HepG2 (cell line): Measurements from ENCODE around the gene SMIM21. TPM values are rescaled to one million over a fixed set of nuclear protein-coding genes. Genes with fewer than 3 reads are reported as not detected.

ENCODE experiments used
- ATAC-seq: fragments of 200-7000 bp; cut with Tn5 transposase; 3 replicates; pipeline ENCODE4 v1.9.1; 2020; ENCODE audit warnings: mild to moderate bottlenecking, moderate library complexity
- BruUV-seq: library from RNA; stranded (reverse); fragments of 400-500 nt; replicated peaks from 2 replicates; lab custom pipeline; 2021; lab: Mats Ljungman, UMichigan
- CTCF ChIA-PET: fragments of 300-600 bp; formaldehyde crosslinking; extraction: SDS; loops from one replicate; lab custom pipeline; 2021; ENCODE audit warnings: low total read pairs, inconsistent platforms, low intra/inter-chr PET ratio; lab: Yijun Ruan, JAX
- POLR2A ChIA-PET: fragments of 350-600 bp; sonication (Branson Sonifier 250); formaldehyde crosslinking; loops from one replicate; lab custom pipeline; 2020; ENCODE audit warnings: antibody characterized with exemption, inconsistent platforms; lab: Yijun Ruan, JAX
- DNase-seq: peaks from one replicate; pipeline ENCODE4 v3.0.0-alpha.2; 2015; ENCODE audit warnings: low spot score
- FAIRE-seq: peaks from 3 replicates; lab custom pipeline; 2011; peaks lifted over from hg19 to GRCh38; lab: Jason Lieb, UNC
- H2AFZ ChIP-seq: one replicate; pipeline ENCODE4 v1.6.1; 2011; ENCODE audit warnings: low read length, inconsistent platforms
- H3K27ac ChIP-seq: fragments of 300-600 bp; 3 replicates; pipeline ENCODE4 v1.8.0; 2011; ENCODE audit warnings: mixed run types, mild to moderate bottlenecking, mixed read lengths, low read length, inconsistent platforms; ENCODE audit not compliant: insufficient read depth; ENCODE audit errors: extremely low read length
- H3K27me3 ChIP-seq, 2 experiments: fragments of 200-600 bp in 1 of 2; 2 replicates in 1 of 2; 3 replicates in 1 of 2; pipeline versions ENCODE4 v1.6.0 to v1.8.0; 2011; ENCODE audit warnings: low read length in 2 of 2, mild to moderate bottlenecking in 2 of 2, moderate library complexity in 2 of 2, inconsistent platforms in 1 of 2; ENCODE audit not compliant: insufficient read depth in 2 of 2, control insufficient read depth in 1 of 2
- H3K36me3 ChIP-seq, 2 experiments: fragments of 200-600 bp in 1 of 2; replicated peaks in 1 of 2; 2 replicates in 1 of 2; 3 replicates in 1 of 2; pipeline versions ENCODE4 v1.5.1 to v1.8.0; 2011; ENCODE audit warnings: low read length in 2 of 2, inconsistent platforms in 1 of 2; ENCODE audit not compliant: insufficient read depth in 2 of 2, control insufficient read depth in 1 of 2
- H3K4me1 ChIP-seq: 2 replicates; pipeline ENCODE4 v1.5.1; 2012; ENCODE audit warnings: low read length, inconsistent platforms; ENCODE audit not compliant: insufficient read depth
- H3K4me2 ChIP-seq: 2 replicates; pipeline ENCODE4 v1.6.0; 2011; ENCODE audit warnings: low read depth, low read length, inconsistent platforms
- H3K4me3 ChIP-seq, 3 experiments: fragments of 200-600 bp in 1 of 3; sonication (generic), shearing (Covaris generic) in 1 of 3; replicated peaks in 1 of 3; 2 replicates each; pipeline ENCODE4 v1.5.1; 2011 to 2016; ENCODE audit warnings: low read length in 3 of 3, inconsistent platforms in 2 of 3, low read depth in 2 of 3, mild to moderate bottlenecking in 2 of 3, control low read depth in 1 of 3, mixed read lengths in 1 of 3; ENCODE audit not compliant: insufficient read depth in 1 of 3
- H3K79me2 ChIP-seq: one replicate; pipeline ENCODE4 v1.6.1; 2011; ENCODE audit warnings: low read length, inconsistent platforms; ENCODE audit not compliant: insufficient read depth
- H3K9ac ChIP-seq: 2 replicates; pipeline ENCODE4 v1.6.0; 2011; ENCODE audit warnings: mild to moderate bottlenecking, low read depth, low read length, inconsistent platforms; ENCODE audit not compliant: insufficient read depth
- H3K9me3 ChIP-seq: 2 replicates; pipeline ENCODE4 v1.5.1; 2012; ENCODE audit warnings: mild to moderate bottlenecking, low read length
- H4K20me1 ChIP-seq: 2 replicates; pipeline ENCODE4 v1.6.0; 2011; ENCODE audit warnings: inconsistent platforms, mild to moderate bottlenecking, low read length, moderate library complexity; ENCODE audit not compliant: insufficient read depth
- FIP1L1 ChIP-seq: fragments of 200-400 bp; formaldehyde crosslinking; IDR thresholded peaks from 2 replicates; pipeline ENCODE4 v1.6.1; 2018; ENCODE audit warnings: low read depth, mild to moderate bottlenecking, low read length, moderate library complexity, borderline replicate concordance; ENCODE audit not compliant: insufficient read depth
- IRF2 ChIP-seq: IDR thresholded peaks from 2 replicates; pipeline ENCODE4 v1.6.1; 2018; ENCODE audit warnings: missing genetic modification reagents, missing compliant biosample characterization
- MAFF ChIP-seq: IDR thresholded peaks from 2 replicates; pipeline ENCODE4 v1.6.1; 2011; ENCODE audit warnings: low read depth, low read length, improper control_type of control experiment
- MAFK ChIP-seq, 2 experiments: IDR thresholded peaks in 1 of 2; conservative IDR thresholded peaks in 1 of 2; 2 replicates each; pipeline ENCODE4 v1.6.1; 2011; ENCODE audit warnings: improper control_type of control experiment in 2 of 2, low read length in 2 of 2
- WGBS: methylation state at CpG from one replicate; pipeline ENCODE4 v1.1.6; 2017; ENCODE audit warnings: low lambda C conversion rate; 5-methylcytosine and 5-hydroxymethylcytosine counted together
- in situ Hi-C: cut with HindIII; loops from 2 replicates; pipeline ENCODE4 v1.10.0; 2017; ENCODE audit warnings: low pct_unique_long_range_greater_than_20kb; ENCODE audit not compliant: extremely low pct_ligation_motif_present
- intact Hi-C: fragments of 100-400 bp; cut with micrococcal nuclease; formaldehyde crosslinking; loops from one replicate; pipeline ENCODE4 v1.10.0; 2022; ENCODE audit not compliant: unreplicated experiment
- polyA plus RNA-seq, 8 experiments: library from polyadenylated mRNA; depleted of rRNA in 3 of 8; stranded (reverse) in 7 of 8; unstranded in 1 of 8; fragments of >200 nt; fragmentation: Illumina TruSeq in 4 of 8; extraction: Trizol in 4 of 8; gene quantifications; 2 replicates each; pipeline versions ENCODE4 v1.2.1 to v1.2.3, GENCODE V29; 2011 to 2016; ENCODE audit warnings: low read depth in 4 of 8, missing spikeins in 1 of 8, mixed read lengths in 1 of 8; ENCODE audit not compliant: insufficient read depth in 1 of 8
- total RNA-seq, 5 experiments: library from RNA; depleted of rRNA; stranded (reverse); fragments of >200 nt; fragmentation: Illumina TruSeq; extraction: Trizol; gene quantifications; 2 replicates each; pipeline ENCODE4 v1.2.3, GENCODE V29; 2016; ENCODE audit warnings: low read depth in 1 of 5
- TF ChIP-seq, protein P1 (sequence below): sonication (generic); formaldehyde crosslinking; IDR thresholded peaks from 2 replicates; pipeline ENCODE4 v1.5.0; 2020; ENCODE audit warnings: missing genetic modification reagents
- TF ChIP-seq, protein P2 (sequence below): IDR thresholded peaks from 2 replicates; pipeline ENCODE4 v1.6.1; 2016; ENCODE audit warnings: low read depth, missing genetic modification reagents, missing compliant biosample characterization

SMIM21 gene
- total and polyA plus RNA-seq, 2 of the 13 experiments (the other 11 are each of a cell fraction or from before 2014, with no cell fraction given): not detected

DNA sequence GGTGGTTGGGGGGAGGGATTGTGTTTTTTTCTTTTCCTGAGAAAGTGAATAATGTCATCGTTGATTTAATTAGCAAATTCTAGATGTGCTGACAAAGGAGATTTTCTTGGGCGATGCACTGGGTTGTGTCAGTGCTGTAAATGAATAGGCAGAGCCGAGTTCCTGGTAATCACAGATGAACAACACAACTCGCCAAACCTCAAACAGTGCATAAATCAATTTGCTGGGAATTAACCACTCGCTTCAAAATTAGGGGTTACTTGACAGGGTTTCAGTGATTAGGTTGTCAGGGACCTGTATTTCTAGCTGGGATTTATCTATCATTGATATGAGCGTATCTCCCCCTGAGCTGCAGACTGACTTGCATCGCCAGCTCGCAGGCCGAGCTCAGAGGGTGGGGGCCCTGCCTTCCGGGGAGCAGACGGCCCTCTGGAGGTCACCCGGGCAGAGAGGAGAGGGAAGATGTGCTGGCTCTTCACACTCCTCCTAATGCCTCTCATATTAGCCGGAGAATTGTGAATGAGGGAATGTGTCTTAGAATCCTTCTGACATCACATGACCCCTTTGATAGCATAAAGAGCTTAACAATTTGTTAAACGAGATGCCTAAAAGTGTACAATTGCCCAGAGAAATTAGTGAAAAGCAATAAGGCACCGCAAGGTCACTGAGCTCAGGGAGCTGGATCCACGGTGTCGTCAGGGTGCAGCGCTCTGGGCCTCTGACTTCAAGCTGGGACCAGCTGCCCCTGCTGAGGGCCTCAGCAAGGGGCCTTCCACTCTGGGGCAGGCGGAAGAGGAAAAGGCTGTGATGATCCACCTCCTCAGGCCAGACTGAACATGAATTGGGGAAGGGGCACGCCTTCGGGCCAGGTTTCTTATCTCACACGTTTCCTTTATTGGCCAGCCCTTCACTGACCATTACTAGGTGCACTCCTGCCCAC lies 48.9 kb downstream of the SMIM21 start:
- Histone ChIP-seq H3K27ac (no peak overlapping the region), H3K4me3 (no peak overlapping the region), H4K20me1 (no peaks in the 10 kb centered on the region), H3K79me2 (no peaks in the 10 kb centered on the region), H2AFZ (no peak overlapping the region), H3K9ac (no peak overlapping the region), H3K36me3 (no peaks in the 10 kb centered on the region), H3K4me2 (no peak overlapping the region), H3K4me1 (no peaks in the 10 kb centered on the region), H3K27me3 (peaks cover 1 to 15% of the 10 kb centered on the region in 2 experiments; a peak in 2 of 5 replicates), H3K9me3 (no peaks in the 10 kb centered on the region)
- no peak for DNase-seq
- WGBS: 38% methylated on average over 17 of the region's 22 CpGs
- peak; percentile 25 to 42; a peak in 2 of 4 replicates for TF ChIP-seq MAFK (conservative IDR thresholded peaks at IDR 0.05 in 1 of 2, IDR thresholded peaks at IDR 0.05 in 1 of 2; ENCODE audit: low read length in 2 of 2)
- no peak for TF ChIP-seq FIP1L1
- TF ChIP-seq MAFF: peak; percentile 20; the same call in 1 of the 2 replicates
- no peak for ATAC-seq
- no peak for FAIRE-seq
- POLR2A ChIA-PET: no interaction called here
- intact Hi-C loops: no loop called here
- BruUV-seq: no TSS peak
- CTCF ChIA-PET: no interaction called here
- in situ Hi-C loops: no loop called here

DNA sequence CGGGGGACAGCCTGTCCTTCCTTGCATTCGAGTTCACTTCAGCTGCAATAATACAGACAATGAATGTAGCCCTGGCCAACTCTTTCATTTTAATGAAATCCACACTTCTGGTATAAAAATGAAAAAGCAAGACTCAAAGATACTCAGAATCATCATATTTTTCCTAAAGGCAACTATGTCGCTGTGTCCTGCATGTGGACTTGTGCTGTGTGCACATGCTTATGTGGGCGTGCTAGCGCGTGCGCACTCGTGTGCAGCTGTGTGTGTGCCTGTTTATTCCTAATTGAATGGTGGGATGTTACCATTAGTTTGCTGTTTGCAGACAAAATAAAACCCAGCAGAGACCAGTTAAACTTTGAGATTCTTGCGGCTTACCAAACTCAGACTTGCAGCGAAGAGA lies 49.6 kb downstream of the SMIM21 start:
- no peaks in the 10 kb centered on the region for H3K79me2 ChIP-seq
- H2AFZ ChIP-seq: no peak overlapping the region
- H3K9me3 ChIP-seq: no peaks in the 10 kb centered on the region
- H3K4me3 ChIP-seq: no peak overlapping the region
- peaks cover 1 to 15% of the 10 kb centered on the region in 2 experiments; a peak in 2 of 5 replicates for H3K27me3 ChIP-seq
- in situ Hi-C loops (no loop called here), intact Hi-C loops (no loop called here)
- no peaks in the 10 kb centered on the region for H3K36me3 ChIP-seq
- no peak overlapping the region for H3K9ac ChIP-seq
- no peaks in the 10 kb centered on the region for H3K4me1 ChIP-seq
- DNase-seq: no peak
- ChIA-PET POLR2A (no interaction called here), CTCF (no interaction called here)
- WGBS: 65% methylated on average over 10 of the region's 10 CpGs
- no peak for FAIRE-seq
- no TSS peak for BruUV-seq
- no peak for ATAC-seq
- no peaks in the 10 kb centered on the region for H4K20me1 ChIP-seq
- no peak overlapping the region for H3K4me2 ChIP-seq
- H3K27ac ChIP-seq: no peak overlapping the region
- TF ChIP-seq, protein P1, sequence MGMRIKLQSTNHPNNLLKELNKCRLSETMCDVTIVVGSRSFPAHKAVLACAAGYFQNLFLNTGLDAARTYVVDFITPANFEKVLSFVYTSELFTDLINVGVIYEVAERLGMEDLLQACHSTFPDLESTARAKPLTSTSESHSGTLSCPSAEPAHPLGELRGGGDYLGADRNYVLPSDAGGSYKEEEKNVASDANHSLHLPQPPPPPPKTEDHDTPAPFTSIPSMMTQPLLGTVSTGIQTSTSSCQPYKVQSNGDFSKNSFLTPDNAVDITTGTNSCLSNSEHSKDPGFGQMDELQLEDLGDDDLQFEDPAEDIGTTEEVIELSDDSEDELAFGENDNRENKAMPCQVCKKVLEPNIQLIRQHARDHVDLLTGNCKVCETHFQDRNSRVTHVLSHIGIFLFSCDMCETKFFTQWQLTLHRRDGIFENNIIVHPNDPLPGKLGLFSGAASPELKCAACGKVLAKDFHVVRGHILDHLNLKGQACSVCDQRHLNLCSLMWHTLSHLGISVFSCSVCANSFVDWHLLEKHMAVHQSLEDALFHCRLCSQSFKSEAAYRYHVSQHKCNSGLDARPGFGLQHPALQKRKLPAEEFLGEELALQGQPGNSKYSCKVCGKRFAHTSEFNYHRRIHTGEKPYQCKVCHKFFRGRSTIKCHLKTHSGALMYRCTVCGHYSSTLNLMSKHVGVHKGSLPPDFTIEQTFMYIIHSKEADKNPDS: no peak
- TF ChIP-seq, protein P2, sequence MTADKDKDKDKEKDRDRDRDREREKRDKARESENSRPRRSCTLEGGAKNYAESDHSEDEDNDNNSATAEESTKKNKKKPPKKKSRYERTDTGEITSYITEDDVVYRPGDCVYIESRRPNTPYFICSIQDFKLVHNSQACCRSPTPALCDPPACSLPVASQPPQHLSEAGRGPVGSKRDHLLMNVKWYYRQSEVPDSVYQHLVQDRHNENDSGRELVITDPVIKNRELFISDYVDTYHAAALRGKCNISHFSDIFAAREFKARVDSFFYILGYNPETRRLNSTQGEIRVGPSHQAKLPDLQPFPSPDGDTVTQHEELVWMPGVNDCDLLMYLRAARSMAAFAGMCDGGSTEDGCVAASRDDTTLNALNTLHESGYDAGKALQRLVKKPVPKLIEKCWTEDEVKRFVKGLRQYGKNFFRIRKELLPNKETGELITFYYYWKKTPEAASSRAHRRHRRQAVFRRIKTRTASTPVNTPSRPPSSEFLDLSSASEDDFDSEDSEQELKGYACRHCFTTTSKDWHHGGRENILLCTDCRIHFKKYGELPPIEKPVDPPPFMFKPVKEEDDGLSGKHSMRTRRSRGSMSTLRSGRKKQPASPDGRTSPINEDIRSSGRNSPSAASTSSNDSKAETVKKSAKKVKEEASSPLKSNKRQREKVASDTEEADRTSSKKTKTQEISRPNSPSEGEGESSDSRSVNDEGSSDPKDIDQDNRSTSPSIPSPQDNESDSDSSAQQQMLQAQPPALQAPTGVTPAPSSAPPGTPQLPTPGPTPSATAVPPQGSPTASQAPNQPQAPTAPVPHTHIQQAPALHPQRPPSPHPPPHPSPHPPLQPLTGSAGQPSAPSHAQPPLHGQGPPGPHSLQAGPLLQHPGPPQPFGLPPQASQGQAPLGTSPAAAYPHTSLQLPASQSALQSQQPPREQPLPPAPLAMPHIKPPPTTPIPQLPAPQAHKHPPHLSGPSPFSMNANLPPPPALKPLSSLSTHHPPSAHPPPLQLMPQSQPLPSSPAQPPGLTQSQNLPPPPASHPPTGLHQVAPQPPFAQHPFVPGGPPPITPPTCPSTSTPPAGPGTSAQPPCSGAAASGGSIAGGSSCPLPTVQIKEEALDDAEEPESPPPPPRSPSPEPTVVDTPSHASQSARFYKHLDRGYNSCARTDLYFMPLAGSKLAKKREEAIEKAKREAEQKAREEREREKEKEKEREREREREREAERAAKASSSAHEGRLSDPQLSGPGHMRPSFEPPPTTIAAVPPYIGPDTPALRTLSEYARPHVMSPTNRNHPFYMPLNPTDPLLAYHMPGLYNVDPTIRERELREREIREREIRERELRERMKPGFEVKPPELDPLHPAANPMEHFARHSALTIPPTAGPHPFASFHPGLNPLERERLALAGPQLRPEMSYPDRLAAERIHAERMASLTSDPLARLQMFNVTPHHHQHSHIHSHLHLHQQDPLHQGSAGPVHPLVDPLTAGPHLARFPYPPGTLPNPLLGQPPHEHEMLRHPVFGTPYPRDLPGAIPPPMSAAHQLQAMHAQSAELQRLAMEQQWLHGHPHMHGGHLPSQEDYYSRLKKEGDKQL: no peak
- no peak for TF ChIP-seq IRF2 (CRISPR knock-in tag)
